GM13977 (cell line): ENCODE measurements around the gene EPC1.
"Not testable (repeated sequence)": the region's sequence is repeated elsewhere in the genome, so short reads cannot be mapped to it uniquely, and the experiment has no call there.

Experiments used
- DNase-seq: peaks from one replicate; pipeline ENCODE4 v3.0.0; 2012; ENCODE audit warnings: low spot score
- CTCF ChIP-seq: IDR thresholded peaks from 2 replicates; pipeline ENCODE4 v1.5.1; 2012; ENCODE audit warnings: mild to moderate bottlenecking, control low read depth; ENCODE audit not compliant: insufficient read depth; ENCODE audit errors: extremely low read depth, missing control alignments
- in situ Hi-C: fragments of 300-500 bp; cut with MboI; formaldehyde crosslinking; loops from one replicate; pipeline ENCODE4 v1.12.0; 2022; ENCODE audit warnings: low sequenced_read_pairs, low pct_unique_long_range_greater_than_20kb, mixed read lengths, inconsistent platforms; ENCODE audit not compliant: unreplicated experiment

Gene EPC1

GRCh38 chr10:32234471-32234870 lies 112.5 kb downstream of the EPC1 start:
- in situ Hi-C loops: no loop called here
- DNase-seq: no peak
- no peak for TF ChIP-seq CTCF

GRCh38 chr10:32233375-32233774 lies 113.6 kb downstream of the EPC1 start:
- DNase-seq, in situ Hi-C loops: not testable (repeated sequence)

- TF ChIP-seq CTCF: no peak
- no peak for DNase-seq
- in situ Hi-C loops: no loop called here
Measured at GRCh38 chr10:32232378-32232777, 114.6 kb downstream of the EPC1 start.

- in situ Hi-C loops, DNase-seq: not testable (repeated sequence)
Measured at GRCh38 chr10:32229788-32230187, 117.2 kb downstream of the EPC1 start.

- TF ChIP-seq CTCF: no peak
- in situ Hi-C loops: no loop called here
Measured at GRCh38 chr10:32229170-32229569, 117.8 kb downstream of the EPC1 start.

GRCh38 chr10:32227802-32228201 lies 119.2 kb downstream of the EPC1 start:
- no peak for DNase-seq
- in situ Hi-C loops: no loop called here
- TF ChIP-seq CTCF: no peak

More at GRCh38 chr10:32229170-32229569, 117.8 kb downstream of the EPC1 start:
- DNase-seq: no peak

GRCh38 chr10:32226624-32227023 lies 120.3 kb downstream of the EPC1 start:
- DNase-seq: no peak
- TF ChIP-seq CTCF: no peak
- in situ Hi-C loops: no loop called here

GRCh38 chr10:32225976-32226375 lies 121.0 kb downstream of the EPC1 start:
- no peak for DNase-seq
- TF ChIP-seq CTCF: no peak
- in situ Hi-C loops: no loop called here

- DNase-seq, in situ Hi-C loops: not testable (repeated sequence)
Measured at GRCh38 chr10:32222376-32222775, 124.6 kb downstream of the EPC1 start.

GRCh38 chr10:32219156-32219555 lies 127.8 kb downstream of the EPC1 start:
- DNase-seq, in situ Hi-C loops: not testable (repeated sequence)

- in situ Hi-C loops: not testable (repeated sequence)
Measured at GRCh38 chr10:32218206-32219044, 128.5 kb downstream of the EPC1 start.

More at GRCh38 chr10:32218206-32219044, 128.5 kb downstream of the EPC1 start:
- not testable (repeated sequence) for DNase-seq
